Measurements from ENCODE around the gene CHURC1.

CHURC1 gene

GRCh38 chr14:64955297-64955696 is 41.0 kb downstream of the CHURC1 start:
- DNase-seq (ENCODE audit: low read depth in 2 of 2, low spot score in 1 of 2), result no peak

- no peak for DNase-seq (ENCODE audit: low read depth in 2 of 2, low spot score in 1 of 2)
Measured at GRCh38 chr14:64956697-64957406, 42.6 kb downstream of the CHURC1 start.

- DNase-seq (ENCODE audit: low read depth in 2 of 2, low spot score in 1 of 2), result no peak
Measured at GRCh38 chr14:64958201-64958600, 43.9 kb downstream of the CHURC1 start.

- no peak for DNase-seq (ENCODE audit: low read depth in 2 of 2, low spot score in 1 of 2)
Measured at GRCh38 chr14:64958743-64959142, 44.5 kb downstream of the CHURC1 start.

- no peak for DNase-seq (ENCODE audit: low read depth in 2 of 2, low spot score in 1 of 2)
Measured at GRCh38 chr14:64960762-64961276, 46.6 kb downstream of the CHURC1 start.

GRCh38 chr14:64963611-64964010 is 49.4 kb downstream of the CHURC1 start:
- no peak for DNase-seq (ENCODE audit: low read depth in 2 of 2, low spot score in 1 of 2)

- DNase-seq (ENCODE audit: low read depth in 2 of 2, low spot score in 1 of 2), result no peak
Measured at GRCh38 chr14:64965356-64966000, 51.2 kb downstream of the CHURC1 start.

- DNase-seq (ENCODE audit: low read depth in 2 of 2, low spot score in 1 of 2), result no peak
Measured at GRCh38 chr14:64966976-64967375, 52.7 kb downstream of the CHURC1 start.

GRCh38 chr14:64968167-64968566 is 53.9 kb downstream of the CHURC1 start:
- DNase-seq (ENCODE audit: low read depth in 2 of 2, low spot score in 1 of 2), result no peak

- DNase-seq (ENCODE audit: low read depth in 2 of 2, low spot score in 1 of 2), result no peak
Measured at GRCh38 chr14:64968651-64969050, 54.4 kb downstream of the CHURC1 start.

- no peak for DNase-seq (ENCODE audit: low read depth in 2 of 2, low spot score in 1 of 2)
Measured at GRCh38 chr14:64970041-64970440, 55.8 kb downstream of the CHURC1 start.

- DNase-seq (ENCODE audit: low read depth in 2 of 2, low spot score in 1 of 2), result no peak
Measured at GRCh38 chr14:64970776-64971477, 56.7 kb downstream of the CHURC1 start.

- DNase-seq (ENCODE audit: low read depth in 2 of 2, low spot score in 1 of 2), result no peak
Measured at GRCh38 chr14:64971491-64971942, 57.3 kb downstream of the CHURC1 start.

- no peak for DNase-seq (ENCODE audit: low read depth in 2 of 2, low spot score in 1 of 2)
Measured at GRCh38 chr14:64971943-64972791, 57.9 kb downstream of the CHURC1 start, which contains the start of gene RAB15. TSS of gene RAB15 (minus strand) at chr14:64972336. CDS start at chr14:64972076, 260 bp downstream.

GRCh38 chr14:64973026-64973442 is 58.8 kb downstream of the CHURC1 start:
- no peak for DNase-seq (ENCODE audit: low read depth in 2 of 2, low spot score in 1 of 2)

GRCh38 chr14:64973826-64974225 is 59.6 kb downstream of the CHURC1 start:
- no peak for DNase-seq (ENCODE audit: low read depth in 2 of 2, low spot score in 1 of 2)

- no peak for DNase-seq (ENCODE audit: low read depth in 2 of 2, low spot score in 1 of 2)
Measured at GRCh38 chr14:64974563-64974962, 60.3 kb downstream of the CHURC1 start.

- no peak for DNase-seq (ENCODE audit: low read depth in 2 of 2, low spot score in 1 of 2)
Measured at GRCh38 chr14:64979336-64980074, 65.2 kb downstream of the CHURC1 start.

- no peak for DNase-seq (ENCODE audit: low read depth in 2 of 2, low spot score in 1 of 2)
Measured at GRCh38 chr14:64983439-64984310, 69.4 kb downstream of the CHURC1 start.

Data from stimulated activated CD8-positive, alpha-beta memory T cell treated with anti-CD3 and anti-CD28 coated beads, Interleukin-4, amount 100 ng/mL, for 1 hour (primary cell).